IgD-negative memory B cell (primary cell): ENCODE results near the gene KRTAP10-4. TPM values are rescaled to one million over a fixed set of nuclear protein-coding genes. Genes with fewer than 3 reads are reported as not detected.
A peak's percentile ranks its signal among the peaks of the same experiment; 100 is the strongest.
"Not testable (repeated sequence)": the region's sequence is repeated elsewhere in the genome, so short reads cannot be mapped to it uniquely, and the experiment has no call there.

ENCODE experiments used
- H3K27ac Mint-ChIP-seq, 3 donors: one replicate each; pipeline ENCODE4 v1.8.0; 2020 to 2022; ENCODE audit warnings: mild to moderate bottlenecking in 3 of 3, mixed read lengths in 3 of 3, moderate library complexity in 1 of 3
- H3K27me3 Mint-ChIP-seq: one replicate; pipeline ENCODE4 v1.8.0; 2021; ENCODE audit warnings: mixed read lengths
- H3K36me3 Mint-ChIP-seq: one replicate; pipeline ENCODE4 v1.8.0; 2020; ENCODE audit warnings: mild to moderate bottlenecking, mixed read lengths
- H3K4me1 Mint-ChIP-seq, 3 donors: one replicate each; pipeline ENCODE4 v1.8.0; 2020 to 2022; ENCODE audit warnings: mixed read lengths in 3 of 3, mild to moderate bottlenecking in 1 of 3
- H3K4me3 Mint-ChIP-seq, 4 donors: one replicate each; pipeline ENCODE4 v1.8.0; 2020 to 2022; ENCODE audit warnings: mild to moderate bottlenecking in 4 of 4, mixed read lengths in 4 of 4, moderate library complexity in 3 of 4
- H3K9me3 Mint-ChIP-seq, 3 donors: one replicate each; pipeline ENCODE4 v1.8.0; 2020 to 2021; ENCODE audit warnings: mixed read lengths in 3 of 3, mild to moderate bottlenecking in 1 of 3
- polyA plus RNA-seq: library from polyadenylated mRNA; unstranded; fragments of 300-500 nt; fragmentation: Illumina TruSeq; gene quantifications from one replicate; pipeline ENCODE4 v1.2.3, GENCODE V29; 2021

Gene KRTAP10-4
- polyA plus RNA-seq, 1 donor from 2014 or later, result not detected

DNA sequence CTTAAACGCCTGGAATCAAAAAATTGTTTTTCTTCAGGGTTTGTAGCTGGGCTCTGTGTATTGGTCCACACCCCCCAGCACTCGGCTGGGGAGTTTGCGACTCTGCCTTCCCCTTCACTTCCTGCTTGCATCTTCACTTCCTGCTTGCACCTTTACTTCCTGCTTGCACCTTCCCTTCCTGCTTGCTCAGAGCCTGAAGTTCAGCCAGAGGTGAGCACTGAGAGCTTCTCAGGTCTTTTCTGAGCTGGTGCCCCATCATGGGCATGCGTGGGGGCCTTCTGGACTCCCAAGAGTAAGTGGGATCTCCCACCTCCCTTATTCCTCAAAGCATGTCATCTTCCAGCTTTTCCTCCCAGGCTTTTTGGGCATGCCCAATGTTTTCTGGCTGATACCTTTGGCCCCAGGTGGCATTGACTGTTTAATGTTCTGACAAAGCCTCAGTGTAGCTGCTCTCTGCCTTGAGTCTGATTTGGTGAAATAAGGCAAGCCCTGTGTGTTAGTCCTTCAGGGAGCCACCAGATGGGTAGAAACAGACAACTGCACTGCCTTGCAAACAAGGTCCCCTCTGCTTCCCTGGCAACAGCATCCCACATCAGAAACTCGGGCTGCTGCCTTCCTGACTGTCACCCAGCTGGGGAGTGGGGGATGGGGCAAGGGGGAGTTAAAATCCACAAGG is 25.7 kb upstream of the KRTAP10-4 start:
- H3K9me3 Mint-ChIP-seq, result peaks cover 9 to 24% (median 19%) of the 10 kb centered on the region in 3 donors

DNA sequence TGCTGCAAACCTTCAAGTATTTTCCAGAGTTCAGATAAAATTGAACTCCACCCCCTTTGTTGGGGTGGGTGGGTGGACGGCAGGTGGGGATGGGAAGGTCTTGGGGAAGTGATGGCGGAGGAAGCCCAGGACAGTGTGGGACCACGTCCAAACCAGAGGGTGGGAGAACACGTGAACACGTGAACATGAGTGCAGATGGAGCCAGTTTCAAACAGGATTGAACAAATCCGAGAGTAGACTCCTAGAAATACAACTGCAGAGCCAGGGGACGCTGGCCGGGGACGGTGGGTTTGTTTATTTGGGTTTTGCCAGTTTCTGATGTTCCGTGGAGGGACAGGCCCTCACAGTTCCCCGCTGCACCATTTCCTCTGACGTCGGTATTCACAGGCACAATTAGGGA is 25.1 kb upstream of the KRTAP10-4 start:
- Mint-ChIP-seq H3K9me3 (peaks cover 9 to 24% (median 19%) of the 10 kb centered on the region in 3 donors), H3K27me3 (peaks cover 29% of the 10 kb centered on the region), H3K36me3 (peaks cover 3% of the 10 kb centered on the region), H3K27ac (no peak overlapping the region), H3K4me3 (peak overlapping the region in 1 of 4 donors; percentile 4), H3K4me1 (peaks cover 0 to 12% (median 7%) of the 10 kb centered on the region in 3 donors)

More for the DNA sequence above, 25.7 kb upstream of the KRTAP10-4 start:
- no peak overlapping the region for H3K27ac Mint-ChIP-seq
- H3K27me3 Mint-ChIP-seq, result peaks cover 25% of the 10 kb centered on the region
- H3K36me3 Mint-ChIP-seq, result peaks cover 3% of the 10 kb centered on the region
- peaks cover 0 to 12% (median 7%) of the 10 kb centered on the region in 3 donors for H3K4me1 Mint-ChIP-seq
- H3K4me3 Mint-ChIP-seq, result peak overlapping the region in 3 of 4 donors; percentile 13 to 80 (median 79)

DNA sequence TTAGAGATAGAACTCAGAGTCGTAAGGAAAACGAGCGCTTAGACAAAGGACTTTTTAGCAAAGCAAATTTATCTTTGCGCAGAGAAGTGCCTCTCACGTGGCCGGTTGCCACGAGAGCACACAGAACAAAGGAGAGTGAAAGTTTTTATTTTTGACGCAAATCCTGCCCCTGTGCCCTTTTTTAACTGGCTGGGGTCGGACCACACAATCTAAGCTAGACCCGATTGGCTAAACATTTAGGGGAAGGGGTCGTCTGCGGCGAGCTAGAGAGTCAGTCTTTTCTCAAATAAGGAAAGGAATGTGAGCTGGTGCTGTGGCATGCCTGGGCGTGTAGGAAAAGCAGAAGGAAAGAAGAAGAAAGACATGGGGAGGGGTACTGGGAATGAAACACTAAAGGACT is 24.6 kb upstream of the KRTAP10-4 start:
- Mint-ChIP-seq H3K27me3 (peaks cover 31% of the 10 kb centered on the region), H3K9me3 (peaks cover 9 to 24% (median 19%) of the 10 kb centered on the region in 3 donors), H3K27ac (no peak overlapping the region), H3K4me3 (peak overlapping the region in 1 of 4 donors; percentile 74), H3K4me1 (peaks cover 0 to 12% (median 7%) of the 10 kb centered on the region in 3 donors), H3K36me3 (peaks cover 3% of the 10 kb centered on the region)

DNA sequence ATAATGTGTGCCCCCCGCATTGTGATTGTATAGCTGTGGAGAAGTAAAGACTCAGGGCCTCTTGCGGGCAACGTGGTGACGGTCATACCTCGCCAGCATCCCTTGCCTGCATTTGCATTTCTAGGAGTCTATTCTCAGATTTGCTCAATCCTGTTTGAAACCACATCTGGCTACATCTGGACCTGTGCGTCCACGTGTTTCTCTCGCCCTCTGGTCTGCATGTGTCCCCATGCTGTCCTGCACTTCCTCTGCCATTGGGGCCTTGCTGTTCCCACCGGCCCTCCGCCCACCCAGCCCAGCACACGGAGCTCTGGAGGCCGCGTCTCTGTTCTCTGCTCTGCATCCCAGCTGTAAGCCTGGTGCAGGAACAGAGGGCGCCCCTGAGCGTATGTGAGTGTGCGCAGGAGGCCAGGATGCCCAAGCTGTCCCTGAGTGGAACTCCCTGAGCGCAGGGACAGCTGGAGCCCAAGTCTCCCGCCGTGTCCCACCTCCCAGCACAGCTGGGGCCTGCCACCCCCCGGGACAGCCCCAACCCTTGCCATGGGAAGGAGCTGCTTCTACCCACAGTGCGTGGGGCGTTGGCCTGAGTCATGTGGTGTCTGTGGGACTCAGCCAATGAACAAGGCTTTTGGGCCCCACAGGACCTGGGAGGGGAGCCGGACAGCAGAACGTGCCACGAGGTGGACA is 23.9 kb upstream of the KRTAP10-4 start:
- Mint-ChIP-seq H3K4me1 (peaks cover 0 to 12% (median 7%) of the 10 kb centered on the region in 3 donors), H3K36me3 (peaks cover 3% of the 10 kb centered on the region), H3K9me3 (peaks cover 9 to 24% (median 19%) of the 10 kb centered on the region in 3 donors), H3K27me3 (peaks cover 36% of the 10 kb centered on the region), H3K4me3 (no peak overlapping the region), H3K27ac (no peak overlapping the region)

DNA sequence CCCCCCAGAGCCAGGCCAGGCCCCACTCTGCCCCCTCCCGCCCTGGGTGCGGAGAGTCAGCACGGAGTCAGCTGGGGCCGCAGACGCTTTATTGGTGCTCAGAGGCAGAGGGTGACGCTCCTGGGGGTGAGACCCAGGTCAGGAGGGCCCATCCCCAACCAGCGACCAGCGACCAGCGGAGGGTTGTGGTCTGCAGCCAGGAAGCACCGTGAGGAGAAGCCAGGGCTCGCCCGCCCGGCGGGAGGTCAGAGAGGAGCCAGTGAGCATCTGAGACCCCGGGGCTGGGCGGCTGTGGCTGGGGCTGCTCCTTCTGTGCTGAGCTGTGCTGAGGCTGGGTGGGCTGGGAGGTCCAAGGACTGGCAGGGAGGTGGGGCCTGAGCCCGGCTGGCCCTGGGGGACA is 23.2 kb upstream of the KRTAP10-4 start:
- Mint-ChIP-seq H3K4me1 (peaks cover 0 to 12% (median 7%) of the 10 kb centered on the region in 3 donors), H3K9me3 (peaks cover 9 to 23% (median 19%) of the 10 kb centered on the region in 3 donors), H3K27me3 (peaks cover 38% of the 10 kb centered on the region)
- not testable (repeated sequence) for H3K4me3 Mint-ChIP-seq, H3K27ac Mint-ChIP-seq, H3K36me3 Mint-ChIP-seq

DNA sequence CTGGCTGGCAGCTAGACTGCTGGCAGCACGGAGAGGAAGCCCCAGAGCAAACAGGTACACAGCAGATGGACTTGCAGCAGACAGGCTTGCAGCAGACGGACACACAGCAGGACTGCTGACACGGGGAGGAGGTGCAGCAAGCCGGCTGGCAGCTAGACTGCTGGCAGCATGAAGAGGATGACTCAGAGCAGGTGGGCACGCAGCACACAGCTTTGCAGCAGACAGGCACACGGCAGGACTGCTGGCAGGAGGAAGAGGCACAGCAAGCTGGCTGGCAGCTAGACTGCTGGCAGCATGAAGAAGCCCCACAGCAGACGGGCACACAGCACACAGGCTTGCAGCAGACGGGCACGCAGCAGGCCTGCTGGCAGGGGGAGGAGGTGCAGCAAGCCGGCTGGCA is 22.7 kb upstream of the KRTAP10-4 start:
- H3K9me3 Mint-ChIP-seq, result peaks cover 7 to 18% (median 17%) of the 10 kb centered on the region in 3 donors
- peaks cover 0 to 12% (median 7%) of the 10 kb centered on the region in 3 donors for H3K4me1 Mint-ChIP-seq
- peaks cover 41% of the 10 kb centered on the region for H3K27me3 Mint-ChIP-seq
- H3K4me3 Mint-ChIP-seq, result no peak overlapping the region
- H3K27ac Mint-ChIP-seq, result no peak overlapping the region
- H3K36me3 Mint-ChIP-seq, result peaks cover 3% of the 10 kb centered on the region

DNA sequence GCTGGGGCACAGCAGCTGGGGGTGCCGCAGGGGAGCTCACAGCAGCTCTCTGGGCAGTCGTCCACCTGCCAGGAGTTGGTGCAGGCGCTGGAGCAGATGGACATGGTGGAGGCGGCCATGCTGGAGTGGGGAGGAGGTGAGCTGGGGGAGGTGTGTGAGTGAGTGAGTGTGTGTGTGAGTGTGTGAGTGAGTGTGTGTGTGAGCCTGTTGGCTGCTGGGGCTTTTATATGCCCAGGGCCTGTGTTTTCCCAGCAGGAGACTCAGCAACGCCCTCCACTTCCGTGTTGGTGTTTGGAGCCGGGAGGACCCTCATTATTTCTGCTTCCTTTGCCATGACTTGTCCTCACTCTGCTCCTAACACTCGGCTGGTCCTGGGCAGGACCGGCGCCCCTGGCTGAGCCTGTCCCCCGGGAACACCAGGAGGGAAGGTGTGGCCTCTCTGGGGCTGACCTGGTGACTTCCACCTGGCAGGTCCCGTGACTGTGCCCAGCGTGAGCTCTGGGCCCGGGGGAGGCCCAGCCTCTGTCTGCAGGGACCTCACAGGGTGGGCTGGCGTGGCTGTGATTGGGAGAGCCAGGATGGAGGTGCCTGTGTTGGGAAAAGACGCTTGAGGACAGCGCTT is 22.1 kb upstream of the KRTAP10-4 start, which contains the start of gene KRTAP10-2:
Gene KRTAP10-2, minus strand, starts transcription at position 166 of the 622 bp plus-strand sequence. Its CDS starts 47 bp downstream, at position 119.
- peaks cover 0 to 12% (median 7%) of the 10 kb centered on the region in 3 donors for H3K4me1 Mint-ChIP-seq
- H3K4me3 Mint-ChIP-seq, result no peak within 1 kb of the TSS
- H3K9me3 Mint-ChIP-seq, result peaks cover 7 to 17% (median 15%) of the 10 kb centered on the region in 3 donors
- no peak within 1 kb of the TSS for H3K27ac Mint-ChIP-seq
- H3K36me3 Mint-ChIP-seq, result peaks cover 3% of the 10 kb centered on the region
- peaks cover 43% of the 10 kb centered on the region for H3K27me3 Mint-ChIP-seq

DNA sequence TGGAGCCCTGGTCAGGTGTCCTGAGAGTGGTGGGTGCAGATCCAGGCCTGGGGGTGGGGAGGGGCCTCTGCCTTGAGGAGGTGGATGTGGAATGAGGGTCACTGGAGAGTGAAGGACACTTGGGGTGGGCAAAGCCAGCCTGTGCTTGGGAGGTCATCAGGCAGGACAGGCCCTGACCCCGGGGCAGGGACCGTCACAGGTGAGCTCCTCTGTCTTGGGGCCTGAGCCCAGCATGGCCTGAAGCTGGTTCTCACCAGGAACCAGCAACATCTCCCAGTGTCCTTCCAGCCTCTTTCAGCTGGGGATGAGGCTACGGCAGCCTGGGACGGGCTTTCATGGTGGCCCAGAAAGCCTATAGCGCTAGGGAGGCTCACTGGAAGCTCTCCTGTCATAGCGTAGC is 21.4 kb upstream of the KRTAP10-4 start:
- peaks cover 3% of the 10 kb centered on the region for H3K36me3 Mint-ChIP-seq
- H3K9me3 Mint-ChIP-seq, result peaks cover under 1 to 10% (median 9%) of the 10 kb centered on the region in 3 donors
- no peak overlapping the region for H3K4me3 Mint-ChIP-seq
- H3K27me3 Mint-ChIP-seq, result peaks cover 48% of the 10 kb centered on the region
- no peak overlapping the region for H3K27ac Mint-ChIP-seq
- H3K4me1 Mint-ChIP-seq, result peaks cover 4 to 12% (median 12%) of the 10 kb centered on the region in 3 donors

DNA sequence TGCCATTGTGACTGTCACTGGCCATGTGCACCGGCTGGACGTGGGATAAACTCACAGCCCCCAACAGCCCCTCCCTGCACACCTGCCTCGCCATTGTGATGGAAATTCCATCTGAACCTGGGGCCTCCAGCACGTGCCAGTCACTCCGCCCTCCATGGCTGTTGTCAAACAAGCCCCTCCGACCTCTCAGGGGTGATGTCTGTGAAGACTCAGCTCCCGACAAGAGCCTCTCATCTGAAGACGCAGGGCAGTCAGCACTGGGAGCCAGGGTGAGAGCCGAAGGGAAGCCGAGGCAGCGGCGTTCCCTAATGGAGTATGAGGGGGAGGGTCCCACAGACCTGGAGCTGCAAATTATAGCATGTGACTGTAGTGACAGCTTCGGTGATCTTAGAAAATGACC is 20.8 kb upstream of the KRTAP10-4 start:
- peaks cover 0 to 4% (median 4%) of the 10 kb centered on the region in 3 donors for H3K9me3 Mint-ChIP-seq
- peaks cover 4 to 13% (median 8%) of the 10 kb centered on the region in 3 donors for H3K4me1 Mint-ChIP-seq
- peaks cover 49% of the 10 kb centered on the region for H3K27me3 Mint-ChIP-seq
- H3K36me3 Mint-ChIP-seq, result peaks cover 2% of the 10 kb centered on the region
- H3K4me3 Mint-ChIP-seq, result no peak overlapping the region
- H3K27ac Mint-ChIP-seq, result no peak overlapping the region

DNA sequence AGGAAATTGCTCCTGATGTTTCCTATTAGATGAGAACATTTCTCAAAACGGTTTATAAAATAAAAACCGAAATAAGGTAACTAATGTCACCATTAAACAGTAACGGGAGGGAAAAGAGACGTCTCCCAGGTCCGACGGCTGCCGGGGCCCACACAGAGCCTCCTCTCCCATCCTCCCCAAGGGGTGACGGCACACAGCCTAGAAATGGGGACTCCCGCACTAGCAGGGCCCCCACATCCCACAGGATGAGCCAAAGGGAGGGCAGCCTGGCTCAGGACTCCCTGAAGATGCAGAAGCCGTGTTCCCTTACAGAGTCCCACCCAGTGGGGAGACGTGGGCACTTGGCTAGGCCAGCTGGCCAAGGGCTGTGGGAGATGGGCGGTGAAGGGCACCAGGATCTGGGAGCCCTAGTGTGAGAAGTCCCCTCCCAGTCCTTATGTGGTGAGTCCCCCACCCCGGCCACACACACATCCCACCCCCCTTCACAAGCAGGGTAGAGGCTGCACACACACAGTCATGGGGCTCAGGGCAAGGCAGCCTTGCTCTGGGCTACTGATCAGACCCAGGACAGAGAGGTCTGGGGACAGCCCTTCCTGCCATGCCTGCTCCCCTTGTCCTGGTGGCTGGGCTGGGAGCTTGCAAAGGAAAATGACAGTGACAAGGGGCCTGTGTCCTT is 18.2 kb upstream of the KRTAP10-4 start:
- Mint-ChIP-seq H3K9me3 (no peaks in the 10 kb centered on the region), H3K27me3 (peaks cover 34% of the 10 kb centered on the region), H3K4me1 (peaks cover 3 to 13% (median 5%) of the 10 kb centered on the region in 3 donors), H3K36me3 (no peaks in the 10 kb centered on the region), H3K27ac (peak overlapping the region in 1 of 3 donors; percentile 65), H3K4me3 (no peak overlapping the region)

DNA sequence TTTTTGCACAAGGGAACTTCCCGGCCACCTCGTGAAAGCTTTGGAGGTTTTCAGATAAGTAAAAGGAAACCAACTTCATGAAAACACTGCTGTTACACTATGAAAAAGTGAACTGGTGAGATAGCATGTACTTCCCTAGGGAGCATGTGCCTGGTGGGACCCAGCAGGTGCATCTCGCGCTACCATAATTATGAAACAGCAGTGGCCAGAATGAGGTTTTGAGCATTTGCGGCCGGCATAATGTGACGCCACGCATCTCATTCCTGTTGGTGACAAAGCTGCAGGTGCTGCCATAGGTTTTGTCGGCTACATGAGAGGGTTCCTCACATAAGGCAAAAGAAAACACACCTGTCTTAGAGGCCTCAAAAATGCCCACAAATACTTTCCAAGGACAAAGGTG is 16.6 kb upstream of the KRTAP10-4 start:
- Mint-ChIP-seq H3K36me3 (no peaks in the 10 kb centered on the region), H3K9me3 (peaks cover 0 to 8% (median 3%) of the 10 kb centered on the region in 3 donors), H3K4me1 (peaks cover 5 to 17% (median 13%) of the 10 kb centered on the region in 3 donors), H3K4me3 (peak overlapping the region in 1 of 4 donors; percentile 65), H3K27me3 (peaks cover 28% of the 10 kb centered on the region), H3K27ac (peak overlapping the region in 1 of 3 donors; percentile 19)

DNA sequence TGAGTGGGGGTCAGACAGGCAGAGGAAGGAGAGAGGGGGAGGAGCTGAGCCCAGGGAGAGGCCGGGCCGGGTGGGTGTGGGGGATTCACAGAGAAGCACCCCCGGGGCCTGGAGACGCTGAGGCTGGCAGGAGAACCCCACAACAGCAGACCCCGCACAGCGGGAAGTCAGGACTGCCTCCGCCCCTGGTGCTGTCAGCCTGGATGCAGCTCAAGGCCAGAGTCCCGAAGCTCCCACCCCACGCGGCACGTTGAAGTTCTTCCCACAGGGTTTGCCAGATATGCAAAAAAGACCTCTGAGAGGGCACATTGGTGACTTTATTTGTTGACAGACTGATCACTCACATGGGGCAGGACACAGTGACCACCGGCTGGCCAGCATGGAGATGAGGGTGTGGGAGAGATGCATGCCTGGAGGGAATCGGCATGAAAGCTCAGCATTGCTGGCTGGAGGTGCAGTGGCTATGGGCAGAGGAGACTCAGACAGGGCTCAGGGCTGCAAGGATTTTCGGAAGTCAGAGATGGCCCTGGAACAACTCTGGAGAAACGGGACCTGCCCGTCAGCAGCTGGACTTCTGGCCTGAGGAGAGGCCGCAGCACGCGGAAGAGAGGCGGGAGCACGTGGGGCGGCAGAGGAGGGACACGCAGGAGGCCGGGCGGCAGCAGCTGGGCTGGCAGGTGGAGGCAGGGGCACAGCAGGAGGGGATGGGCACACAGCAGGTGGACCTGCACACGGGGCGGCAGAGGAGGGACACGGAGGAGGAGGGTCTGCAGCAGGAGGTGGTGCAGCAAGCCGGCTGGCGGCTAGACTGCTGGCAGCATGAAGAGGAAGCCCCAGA is 15.8 kb upstream of the KRTAP10-4 start:
- Mint-ChIP-seq H3K9me3 (peaks cover 2 to 16% (median 3%) of the 10 kb centered on the region in 3 donors), H3K4me3 (peak overlapping the region in 1 of 4 donors; percentile 3), H3K27me3 (peaks cover 28% of the 10 kb centered on the region), H3K4me1 (peaks cover 8 to 24% (median 15%) of the 10 kb centered on the region in 3 donors), H3K27ac (peak overlapping the region in 1 of 3 donors; percentile 19), H3K36me3 (no peaks in the 10 kb centered on the region)

DNA sequence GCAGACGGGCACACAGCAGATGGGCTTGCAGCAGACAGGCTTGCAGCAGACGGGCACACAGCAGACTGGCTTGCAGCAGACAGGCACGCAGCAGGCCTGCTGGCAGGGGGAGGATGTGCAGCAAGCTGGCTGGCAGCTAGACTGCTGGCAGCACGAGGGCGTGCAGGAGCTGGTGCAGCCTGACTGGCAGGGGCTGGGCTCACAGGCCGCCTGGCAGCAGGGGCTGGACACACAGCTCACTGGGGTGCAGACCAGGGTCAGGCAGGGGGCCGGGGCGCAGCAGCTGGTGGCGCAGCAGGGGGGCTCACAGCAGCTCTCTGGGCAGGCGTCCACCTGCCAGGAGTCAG is 15.2 kb upstream of the KRTAP10-4 start:
- H3K36me3 Mint-ChIP-seq, H3K27ac Mint-ChIP-seq, H3K4me3 Mint-ChIP-seq: not testable (repeated sequence)
- Mint-ChIP-seq H3K9me3 (peaks cover 3 to 16% (median 3%) of the 10 kb centered on the region in 3 donors), H3K27me3 (peaks cover 24% of the 10 kb centered on the region), H3K4me1 (peaks cover 8 to 26% (median 15%) of the 10 kb centered on the region in 3 donors)

DNA sequence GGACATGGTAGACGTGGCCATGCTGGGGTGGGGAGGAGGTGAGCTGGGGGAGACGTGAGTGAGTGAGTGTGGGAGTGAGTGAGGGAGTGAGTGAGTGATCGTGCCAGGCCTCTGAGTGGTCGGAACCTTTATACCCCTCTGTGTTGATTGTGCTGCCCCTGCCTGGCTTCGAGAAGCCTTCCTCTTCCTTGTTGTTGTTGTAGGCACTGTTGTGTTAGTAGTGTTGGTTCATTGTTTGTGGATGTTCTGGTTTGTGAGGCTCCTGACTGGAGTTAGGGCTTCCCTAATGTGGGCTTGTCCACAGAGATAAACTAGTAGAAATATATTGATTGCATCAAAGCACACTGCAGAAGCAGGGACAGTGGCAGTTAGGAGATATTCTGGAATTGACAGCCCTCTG is 14.8 kb upstream of the KRTAP10-4 start, which contains the start of gene KRTAP10-3:
Gene KRTAP10-3, minus strand, starts transcription at position 101 of the 400 bp plus-strand sequence. Its CDS starts 80 bp downstream, at position 21.
- Mint-ChIP-seq H3K4me3 (peak within 1 kb of the TSS in 1 of 4 donors; percentile 3), H3K27me3 (peaks cover 21% of the 10 kb centered on the region), H3K9me3 (peaks cover 3 to 16% (median 4%) of the 10 kb centered on the region in 3 donors), H3K27ac (no peak within 1 kb of the TSS), H3K4me1 (peaks cover 8 to 28% (median 15%) of the 10 kb centered on the region in 3 donors), H3K36me3 (no peaks in the 10 kb centered on the region)
